Activated T-helper 17 cell treated with anti-CD3 and anti-CD28 coated beads, Interleukin-2, amount 50 U/mL, for 72 hours (primary cell): ENCODE results near the gene BCO2. TPM values are rescaled to one million over a fixed set of nuclear protein-coding genes. Genes with fewer than 3 reads are reported as not detected.
"Not testable (repeated sequence)": the region's sequence is repeated elsewhere in the genome, so short reads cannot be mapped to it uniquely, and the experiment has no call there.

Experiments used
- ATAC-seq: fragments of 150-1000 bp; cut with Tn5 transposase; replicated peaks from 2 replicates; pipeline ENCODE4 v1.10.0; 2021; ENCODE audit warnings: mild to moderate bottlenecking, moderate library complexity
- H3K27ac Mint-ChIP-seq: one replicate; pipeline ENCODE4 v1.8.0; 2022; ENCODE audit warnings: mixed read lengths
- H3K27me3 Mint-ChIP-seq: one replicate; pipeline ENCODE4 v1.8.0; 2022; ENCODE audit warnings: mixed read lengths
- H3K36me3 Mint-ChIP-seq: one replicate; pipeline ENCODE4 v1.8.0; 2022; ENCODE audit warnings: low read depth, mild to moderate bottlenecking, mixed read lengths
- H3K4me1 Mint-ChIP-seq: one replicate; pipeline ENCODE4 v1.8.0; 2022; ENCODE audit warnings: mixed read lengths
- H3K4me3 Mint-ChIP-seq: one replicate; pipeline ENCODE4 v1.8.0; 2022; ENCODE audit warnings: mild to moderate bottlenecking, mixed read lengths
- H3K9me3 Mint-ChIP-seq: one replicate; pipeline ENCODE4 v1.8.0; 2022; ENCODE audit warnings: mixed read lengths
- total RNA-seq, 2 donors: library from RNA; stranded (reverse); gene quantifications; one replicate each; pipeline ENCODE4 v1.2.3, GENCODE V29; 2022

The BCO2 gene
- total RNA-seq, 2 donors from 2014 or later = 2.4 to 5.0 TPM

DNA sequence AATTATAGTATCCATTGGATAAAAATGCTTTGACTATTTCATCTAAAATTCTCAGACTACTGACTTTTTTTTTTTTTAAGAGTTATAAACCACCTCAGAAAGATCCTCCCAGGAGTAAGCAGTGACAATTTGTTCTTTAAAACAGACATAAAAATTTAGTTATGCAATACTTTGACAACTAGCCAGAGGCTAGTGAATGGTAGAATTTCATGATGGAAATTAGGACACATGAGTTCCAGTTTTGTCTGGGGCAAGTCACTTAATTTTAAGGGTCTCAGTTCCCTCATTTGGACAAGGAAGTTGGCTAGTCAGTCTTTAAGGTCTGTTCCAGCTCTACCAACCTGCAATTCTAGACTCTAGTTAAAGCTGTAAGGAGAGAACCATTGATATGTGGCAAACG is 14.3 kb upstream of the BCO2 start:
- Mint-ChIP-seq H3K27me3 (peaks cover 10% of the 10 kb centered on the region), H3K4me3 (no peak overlapping the region)
- no peak for ATAC-seq

DNA sequence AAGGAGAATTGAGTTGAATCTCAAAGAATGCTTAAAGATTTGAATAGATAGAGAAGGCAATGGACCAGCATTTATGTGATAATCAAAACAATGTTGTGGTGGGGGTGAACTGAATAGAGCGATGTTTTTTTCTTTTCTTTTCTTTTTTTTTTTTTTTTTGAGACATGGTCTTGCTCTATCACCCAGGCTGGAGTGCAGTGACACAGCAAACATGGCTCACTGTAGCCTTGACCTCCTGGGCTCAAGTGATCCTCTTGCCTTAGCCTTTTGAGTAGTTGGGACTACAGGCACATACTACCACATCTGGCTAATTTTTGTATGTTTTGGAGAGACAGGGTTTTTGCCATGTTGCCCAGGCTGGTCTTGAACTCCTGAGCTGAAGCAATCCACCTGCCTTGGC is 13.1 kb upstream of the BCO2 start:
- not testable (repeated sequence) for H3K27ac Mint-ChIP-seq, ATAC-seq, H3K27me3 Mint-ChIP-seq, H3K9me3 Mint-ChIP-seq, H3K4me3 Mint-ChIP-seq, H3K36me3 Mint-ChIP-seq, H3K4me1 Mint-ChIP-seq

More for the DNA sequence above, 14.3 kb upstream of the BCO2 start:
- Mint-ChIP-seq H3K9me3 (no peaks in the 10 kb centered on the region), H3K4me1 (peaks cover 5% of the 10 kb centered on the region), H3K27ac (no peak overlapping the region), H3K36me3 (no peaks in the 10 kb centered on the region)

DNA sequence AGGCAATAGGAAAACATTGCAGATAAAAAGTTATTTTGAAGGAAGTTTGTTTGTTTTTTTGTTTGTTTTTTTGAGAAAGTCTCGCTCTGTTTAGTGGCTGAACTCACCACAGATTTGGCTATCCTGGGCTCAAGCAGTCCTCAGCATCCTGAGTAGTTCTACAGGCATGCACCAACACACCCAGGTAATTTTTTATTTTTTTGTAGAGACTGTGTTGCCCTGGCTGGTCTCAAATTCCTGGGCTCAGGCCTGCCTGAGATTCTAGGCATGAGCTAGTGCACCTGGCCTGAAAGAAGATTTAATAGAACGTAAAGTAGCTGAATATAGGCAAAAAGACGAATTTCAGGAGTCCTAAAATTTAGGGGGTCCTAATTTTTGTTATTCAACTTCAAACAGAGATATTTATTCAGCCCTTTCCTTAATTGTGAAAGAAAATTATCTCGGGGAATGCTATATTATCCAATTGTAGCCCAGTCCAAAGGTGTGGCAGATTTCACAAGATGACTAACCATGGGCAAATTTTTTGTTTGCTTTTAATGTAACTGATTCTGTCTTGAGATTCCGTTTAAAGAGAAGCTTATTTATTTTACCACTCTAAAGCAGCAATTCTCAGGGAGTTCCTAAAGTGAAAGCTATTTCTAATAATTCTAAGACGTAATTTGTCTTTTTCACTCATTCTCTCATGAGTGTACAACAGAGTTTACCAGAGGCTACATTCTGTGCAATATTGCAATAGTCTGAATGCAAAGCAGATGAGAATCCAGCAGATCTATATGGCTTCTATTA is 12.4 kb upstream of the BCO2 start:
- no peak for ATAC-seq
- Mint-ChIP-seq H3K27me3 (peaks cover 10% of the 10 kb centered on the region), H3K36me3 (no peaks in the 10 kb centered on the region), H3K4me3 (no peak overlapping the region), H3K27ac (no peak overlapping the region), H3K9me3 (no peaks in the 10 kb centered on the region), H3K4me1 (no peaks in the 10 kb centered on the region)

DNA sequence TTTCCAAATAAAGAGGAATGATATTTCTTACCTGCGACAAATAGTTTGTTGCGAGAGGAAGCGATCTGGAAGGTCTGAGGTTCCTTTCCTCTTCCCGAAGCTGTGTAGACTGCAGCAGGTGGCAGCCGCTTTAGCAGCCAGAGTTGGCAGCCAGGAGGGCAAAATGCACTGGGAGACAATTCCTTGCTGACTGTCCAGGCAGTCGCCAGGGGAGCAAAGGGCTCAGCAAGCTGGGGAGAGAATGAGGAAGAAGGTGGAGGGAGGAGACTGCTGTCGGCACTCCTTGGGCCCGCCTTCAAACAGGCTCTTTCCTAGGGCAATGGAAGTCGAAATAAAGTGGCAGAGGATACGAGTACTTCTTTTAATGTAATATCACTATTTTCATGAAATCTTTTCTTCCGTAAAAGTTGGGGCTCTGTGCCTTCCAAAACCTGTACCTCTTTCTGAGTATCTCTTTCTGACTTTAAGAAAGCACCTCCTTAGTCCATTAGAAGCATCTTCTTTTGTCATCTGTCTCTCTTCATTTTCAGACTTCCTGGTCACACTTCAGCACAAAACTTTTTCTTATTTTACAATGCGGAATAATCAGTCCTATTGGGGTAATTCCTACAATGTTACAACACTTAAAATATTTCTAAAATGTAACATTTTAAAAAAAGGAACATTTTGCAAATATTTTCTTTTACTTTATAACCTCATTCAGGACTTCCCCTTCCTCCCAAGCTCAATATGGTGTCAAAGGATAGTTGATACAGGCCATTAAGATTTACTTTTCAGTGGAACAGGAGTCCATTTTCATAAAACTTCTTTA is 11.2 kb upstream of the BCO2 start, which contains the start of gene IL18:
IL18 (minus strand) TSS at position 220 of the 811 bp plus-strand sequence. CDS start 9,041 bp downstream, outside the sequence.
- no peak within 1 kb of the TSS for H3K4me3 Mint-ChIP-seq

DNA sequence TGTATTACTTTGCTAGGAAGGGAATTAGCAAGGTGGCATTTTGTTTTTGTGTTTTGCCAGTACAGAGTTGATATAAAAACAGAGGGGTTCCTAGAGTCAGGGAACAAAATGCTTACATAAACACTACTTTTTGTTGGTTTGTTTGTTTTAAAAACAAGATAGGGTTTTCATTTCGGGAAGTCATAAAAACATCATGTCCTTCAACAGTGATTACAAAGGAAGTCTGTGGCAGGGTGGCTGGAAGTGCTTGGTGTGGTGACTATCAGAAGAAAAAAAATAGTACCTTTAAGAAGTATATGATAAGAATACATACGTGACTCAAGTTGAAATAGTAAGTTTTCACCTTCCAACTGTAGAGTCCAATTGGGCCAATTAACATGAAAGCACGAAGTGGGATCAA is 10.3 kb upstream of the BCO2 start:
- Mint-ChIP-seq H3K36me3 (no peaks in the 10 kb centered on the region), H3K27me3 (peaks cover 10% of the 10 kb centered on the region), H3K4me3 (no peak overlapping the region), H3K4me1 (no peaks in the 10 kb centered on the region), H3K27ac (no peak overlapping the region), H3K9me3 (no peaks in the 10 kb centered on the region)
- no peak for ATAC-seq

More for the DNA sequence above, 11.2 kb upstream of the BCO2 start, which contains the start of gene IL18:
- Mint-ChIP-seq H3K9me3 (no peaks in the 10 kb centered on the region), H3K4me1 (no peaks in the 10 kb centered on the region), H3K27me3 (peaks cover 10% of the 10 kb centered on the region), H3K27ac (no peak within 1 kb of the TSS), H3K36me3 (no peaks in the 10 kb centered on the region)
- ATAC-seq = no peak

DNA sequence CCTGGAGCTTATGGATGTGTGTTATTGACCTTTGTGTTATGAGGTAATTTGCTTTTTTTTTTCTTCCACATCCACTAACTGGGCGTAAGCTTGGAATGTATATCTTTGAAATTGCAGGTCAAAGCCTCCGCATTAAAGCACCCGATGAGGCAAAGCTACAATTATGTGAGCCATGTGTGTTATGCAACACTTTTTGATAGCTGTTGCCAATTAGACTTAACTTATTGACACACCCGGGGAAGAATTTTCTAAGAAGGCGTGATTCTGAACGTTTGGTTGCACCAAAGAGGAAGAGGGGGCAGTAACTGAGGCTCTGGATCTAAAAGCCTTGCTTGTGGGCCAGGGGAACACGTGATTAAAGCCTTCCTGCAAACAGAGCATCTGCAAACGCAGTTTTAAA is 8.8 kb upstream of the BCO2 start:
- ATAC-seq = no peak
- no peaks in the 10 kb centered on the region for H3K9me3 Mint-ChIP-seq
- no peaks in the 10 kb centered on the region for H3K4me1 Mint-ChIP-seq
- H3K4me3 Mint-ChIP-seq = no peak overlapping the region
- H3K27me3 Mint-ChIP-seq = peaks cover 10% of the 10 kb centered on the region
- H3K27ac Mint-ChIP-seq = no peak overlapping the region
- no peaks in the 10 kb centered on the region for H3K36me3 Mint-ChIP-seq

DNA sequence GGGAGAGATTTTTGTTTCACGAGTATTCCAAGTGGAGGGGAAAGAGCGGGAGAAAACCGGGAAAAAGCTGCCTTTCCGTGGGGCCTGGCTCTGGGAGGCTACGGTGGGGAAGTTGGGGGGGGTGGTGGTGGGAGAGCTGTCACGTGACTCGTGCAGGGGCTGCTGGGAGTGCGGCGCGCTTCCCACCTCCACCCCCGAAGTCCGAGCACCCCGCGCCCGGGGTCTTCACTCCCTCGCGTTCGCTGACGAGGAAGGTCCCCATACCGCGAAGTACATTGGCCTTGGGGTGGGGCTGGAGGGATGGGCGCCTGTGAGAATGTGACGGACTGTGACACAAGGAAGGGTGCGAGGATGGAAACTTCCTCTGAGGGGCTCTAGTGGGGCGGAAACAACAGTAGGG is 8.2 kb upstream of the BCO2 start, which contains the start of gene TEX12:
TEX12 (plus strand) TSS at position 228 of the 400 bp plus-strand sequence. CDS start 1,897 bp downstream, outside the sequence.
- Mint-ChIP-seq H3K4me3 (no peak within 1 kb of the TSS), H3K27ac (no peak within 1 kb of the TSS), H3K9me3 (no peaks in the 10 kb centered on the region), H3K36me3 (no peaks in the 10 kb centered on the region), H3K4me1 (no peaks in the 10 kb centered on the region), H3K27me3 (peaks cover 10% of the 10 kb centered on the region)
- no peak for ATAC-seq

DNA sequence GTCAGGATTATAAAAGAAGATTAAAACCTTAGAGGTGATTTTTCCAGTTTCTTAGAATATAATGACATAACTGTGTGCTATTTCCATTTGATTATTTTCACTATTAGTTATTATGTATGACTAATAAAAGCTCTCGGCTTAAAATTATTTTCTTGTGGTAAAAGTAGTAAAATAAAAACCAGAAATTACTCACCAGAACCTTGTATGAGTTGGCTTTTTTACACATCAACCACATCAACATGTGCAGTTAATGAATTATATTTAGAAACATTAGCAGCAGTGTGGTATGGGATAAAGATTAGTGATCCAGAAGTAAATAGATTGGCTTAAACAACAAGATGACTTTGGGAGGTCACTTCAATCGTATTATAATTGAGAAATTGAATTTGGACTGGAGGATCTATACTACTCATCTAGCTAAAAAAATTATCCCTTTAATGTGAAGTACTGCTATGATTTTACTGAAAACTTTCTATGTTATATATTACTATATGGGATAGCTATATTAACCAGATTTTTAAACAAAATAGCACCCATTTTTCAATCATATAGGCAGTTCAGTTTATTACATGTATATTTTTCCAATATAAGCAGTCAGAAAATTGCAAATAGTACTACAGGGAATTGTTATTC is 2.8 kb upstream of the BCO2 start:
- no peaks in the 10 kb centered on the region for H3K9me3 Mint-ChIP-seq
- peaks cover 7% of the 10 kb centered on the region for H3K4me1 Mint-ChIP-seq
- H3K4me3 Mint-ChIP-seq = no peak overlapping the region
- no peak overlapping the region for H3K27ac Mint-ChIP-seq
- H3K27me3 Mint-ChIP-seq = peaks cover 12% of the 10 kb centered on the region
- H3K36me3 Mint-ChIP-seq = no peaks in the 10 kb centered on the region
- peak; percentile 35 for ATAC-seq

DNA sequence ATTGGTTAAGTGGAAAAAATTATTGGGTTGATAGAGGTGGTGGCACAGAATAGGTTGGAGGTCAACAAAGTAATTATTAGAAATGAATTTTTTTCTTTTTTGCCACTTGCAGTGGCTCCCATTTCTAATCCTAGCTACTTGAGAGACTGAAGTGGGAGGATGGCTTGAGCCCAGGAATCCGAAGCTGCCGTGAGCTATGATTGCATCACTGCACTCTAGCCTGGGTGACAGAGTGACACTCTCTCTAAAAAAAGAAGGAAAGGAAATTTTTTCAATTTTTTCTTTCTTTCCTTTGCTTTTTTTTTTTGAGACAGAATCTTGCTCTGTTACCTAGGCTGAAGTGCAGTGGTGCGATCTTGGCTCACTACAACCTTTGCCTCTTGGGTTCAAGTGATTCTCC is 2.2 kb upstream of the BCO2 start:
- H3K4me1 Mint-ChIP-seq = peaks cover 7% of the 10 kb centered on the region
- H3K9me3 Mint-ChIP-seq = no peaks in the 10 kb centered on the region
- H3K27me3 Mint-ChIP-seq = peaks cover 12% of the 10 kb centered on the region
- H3K4me3 Mint-ChIP-seq = no peak overlapping the region
- H3K36me3 Mint-ChIP-seq = no peaks in the 10 kb centered on the region
- no peak overlapping the region for H3K27ac Mint-ChIP-seq
- no peak for ATAC-seq

DNA sequence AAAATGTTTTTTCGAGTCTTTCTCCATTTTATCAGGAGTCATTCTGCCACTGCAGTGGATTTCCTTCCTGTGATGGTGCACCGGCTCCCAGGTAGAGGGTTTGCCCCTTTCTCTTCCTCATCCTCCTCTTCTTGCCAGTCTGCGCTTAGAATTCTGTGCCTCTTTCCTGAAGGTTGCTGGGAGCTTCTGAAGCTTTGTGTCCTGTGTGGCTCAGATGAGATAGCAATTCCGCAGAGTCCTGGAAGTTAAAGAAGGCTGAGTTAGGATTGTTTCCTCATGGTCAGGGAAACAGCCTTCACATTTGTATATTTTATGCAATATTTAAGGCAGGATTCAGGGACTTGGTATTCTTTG is 264 bp downstream of the BCO2 start:
- no peaks in the 10 kb centered on the region for H3K36me3 Mint-ChIP-seq
- peak overlapping the region; percentile 45 for H3K4me3 Mint-ChIP-seq
- H3K4me1 Mint-ChIP-seq = peaks cover 7% of the 10 kb centered on the region
- peaks cover 20% of the 10 kb centered on the region for H3K27me3 Mint-ChIP-seq
- H3K27ac Mint-ChIP-seq = no peak overlapping the region
- no peaks in the 10 kb centered on the region for H3K9me3 Mint-ChIP-seq
- ATAC-seq = no peak

DNA sequence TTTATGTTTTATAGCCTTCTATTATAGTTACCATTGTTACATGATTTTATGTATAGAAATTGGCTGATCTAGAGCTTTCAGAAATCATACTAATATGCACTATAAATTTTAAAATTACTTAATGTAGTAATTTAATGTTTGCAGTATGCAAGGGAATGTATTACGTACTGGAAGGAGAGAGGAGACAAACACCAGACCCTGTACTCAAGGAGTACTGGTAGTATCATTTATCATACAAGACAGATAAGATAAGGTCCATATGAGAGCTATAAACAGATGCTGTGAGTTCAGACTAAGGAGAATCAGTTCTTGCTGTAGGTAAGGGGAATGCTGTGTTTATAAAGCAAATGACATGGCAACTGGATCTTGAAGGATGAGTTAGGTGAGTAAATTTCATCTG is 765 bp downstream of the BCO2 start:
- H3K27me3 Mint-ChIP-seq = peaks cover 20% of the 10 kb centered on the region
- H3K9me3 Mint-ChIP-seq = no peaks in the 10 kb centered on the region

DNA sequence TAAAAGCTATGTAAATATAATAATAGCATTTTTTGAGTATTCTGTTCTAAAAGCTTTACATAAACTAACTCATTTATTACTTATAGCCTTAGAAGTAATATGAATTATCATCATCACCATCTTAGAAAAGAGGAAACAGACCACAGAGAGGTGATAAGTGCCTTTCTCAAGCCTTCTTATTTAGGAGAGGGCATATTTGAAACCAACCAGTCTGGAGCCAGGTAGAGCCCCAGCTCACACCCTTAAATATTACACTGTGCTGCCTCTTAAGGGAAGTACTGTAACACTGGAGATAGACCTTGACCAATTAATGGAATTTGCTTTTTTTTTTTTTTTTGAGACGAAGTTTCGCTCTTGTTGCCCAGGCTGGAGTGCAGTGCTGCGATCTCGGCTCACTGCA is 2.3 kb downstream of the BCO2 start:
- ATAC-seq = no peak
- H3K9me3 Mint-ChIP-seq = no peaks in the 10 kb centered on the region
- H3K27me3 Mint-ChIP-seq = peaks cover 20% of the 10 kb centered on the region
- no peaks in the 10 kb centered on the region for H3K36me3 Mint-ChIP-seq
- no peak overlapping the region for H3K4me3 Mint-ChIP-seq
- H3K4me1 Mint-ChIP-seq = peaks cover 7% of the 10 kb centered on the region
- H3K27ac Mint-ChIP-seq = no peak overlapping the region

More for the DNA sequence above, 765 bp downstream of the BCO2 start:
- peaks cover 7% of the 10 kb centered on the region for H3K4me1 Mint-ChIP-seq
- ATAC-seq = no peak
- no peak overlapping the region for H3K4me3 Mint-ChIP-seq
- no peak overlapping the region for H3K27ac Mint-ChIP-seq
- H3K36me3 Mint-ChIP-seq = no peaks in the 10 kb centered on the region

DNA sequence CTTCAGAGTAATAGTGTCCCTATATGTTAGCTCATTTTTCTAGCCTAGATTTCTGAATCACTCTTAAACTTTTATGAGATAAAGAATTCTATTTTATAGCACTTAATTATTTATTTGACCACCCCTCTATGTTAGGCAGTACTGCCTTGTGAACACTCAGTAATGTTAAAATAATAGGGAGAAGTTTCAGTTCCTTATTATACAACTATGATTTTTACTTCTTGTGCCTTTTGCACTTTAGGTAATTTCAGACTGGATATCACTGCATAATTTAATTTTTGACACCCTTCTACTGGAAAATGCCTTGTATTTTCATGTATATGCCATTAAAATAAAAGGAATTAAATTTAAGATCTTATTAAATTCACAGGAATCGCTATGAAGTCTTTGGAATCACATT is 3.1 kb downstream of the BCO2 start:
- Mint-ChIP-seq H3K36me3 (no peaks in the 10 kb centered on the region), H3K9me3 (no peaks in the 10 kb centered on the region), H3K4me1 (peaks cover 7% of the 10 kb centered on the region), H3K4me3 (no peak overlapping the region), H3K27me3 (peaks cover 20% of the 10 kb centered on the region), H3K27ac (no peak overlapping the region)
- ATAC-seq = no peak

DNA sequence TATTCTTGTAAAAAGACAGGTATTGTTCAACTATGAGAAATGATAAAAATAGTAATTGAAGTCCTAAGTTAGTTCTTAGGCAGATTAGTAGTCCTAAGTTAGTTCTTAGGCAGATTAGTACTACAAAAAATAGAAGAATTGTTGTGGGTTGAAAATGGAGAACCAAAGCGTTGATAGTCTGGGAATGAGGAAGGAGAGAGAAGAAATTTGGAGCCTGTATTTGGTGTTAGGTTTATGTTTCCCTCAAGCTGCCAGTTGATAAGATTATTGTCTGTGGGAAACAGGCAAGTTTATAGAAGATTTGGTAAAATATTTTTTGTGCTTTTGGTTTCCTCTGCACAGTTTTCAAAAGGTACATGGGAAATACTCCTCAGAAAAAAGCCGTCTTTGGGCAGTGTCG is 3.6 kb downstream of the BCO2 start:
- no peaks in the 10 kb centered on the region for H3K9me3 Mint-ChIP-seq
- no peak overlapping the region for H3K27ac Mint-ChIP-seq
- H3K4me3 Mint-ChIP-seq = no peak overlapping the region
- ATAC-seq = no peak
- H3K4me1 Mint-ChIP-seq = peaks cover 7% of the 10 kb centered on the region
- H3K36me3 Mint-ChIP-seq = no peaks in the 10 kb centered on the region
- peaks cover 23% of the 10 kb centered on the region for H3K27me3 Mint-ChIP-seq
